GM21576 (cell line): ENCODE measurements around the gene PHYKPL.

ENCODE experiments used
- ATAC-seq: cut with Tn5 transposase; IDR thresholded peaks from one replicate; pipeline ENCODE4 v1.9.1; 2021; ENCODE audit warnings: mild to moderate bottlenecking, moderate library complexity; ENCODE audit not compliant: unreplicated experiment

PHYKPL gene

GRCh38 chr5:178192787-178193186 is 39.8 kb downstream of the PHYKPL start:
- ATAC-seq, result no peak

DNA sequence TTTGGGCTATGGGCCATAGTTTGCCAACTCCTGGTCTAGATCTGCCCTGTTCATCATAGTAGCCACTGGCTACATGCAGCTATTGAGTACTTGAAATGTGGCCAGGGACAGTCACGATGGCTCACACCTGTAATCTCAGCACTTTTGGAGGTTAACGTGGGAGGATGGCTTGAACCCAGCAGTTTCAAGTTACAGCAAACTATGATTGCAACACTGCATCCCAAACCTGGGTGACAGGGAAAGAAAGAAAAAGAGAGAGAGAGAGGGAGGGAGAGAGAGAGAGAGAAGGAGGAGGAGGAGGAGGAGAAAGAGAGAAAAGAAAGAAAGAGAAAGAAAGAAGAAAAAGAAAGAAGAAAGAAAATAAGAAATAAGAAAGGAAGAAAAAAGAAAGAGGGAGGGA is 40.4 kb downstream of the PHYKPL start:
- no peak for ATAC-seq

- no peak for ATAC-seq
Measured at GRCh38 chr5:178191661-178192060, 40.9 kb downstream of the PHYKPL start.

DNA sequence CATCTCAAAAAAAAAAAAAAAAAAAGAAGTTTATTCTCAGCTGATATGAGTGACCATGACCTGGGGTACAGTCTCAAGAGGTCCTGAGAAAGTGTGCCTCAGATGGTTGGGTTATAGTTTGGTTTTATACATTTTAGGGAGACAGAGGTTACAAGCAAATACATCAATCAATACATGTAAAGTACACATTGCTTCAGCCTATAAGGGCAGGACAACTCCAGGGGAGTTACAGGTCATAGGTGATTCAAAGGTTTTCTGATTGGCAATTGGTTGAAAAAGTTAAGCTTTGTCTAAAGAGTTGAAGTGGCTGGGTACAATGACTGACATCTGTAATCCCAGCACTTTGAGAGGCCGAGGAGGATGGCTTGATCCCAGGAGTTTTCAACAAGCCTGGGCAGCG is 43.2 kb downstream of the PHYKPL start:
- ATAC-seq, result no peak

GRCh38 chr5:178187014-178187413 is 45.6 kb downstream of the PHYKPL start, which contains the start of gene GMCL2:
Gene GMCL2 (minus strand): TSS chr5:178187371. CDS start chr5:178187299, 72 bp downstream.
- no peak for ATAC-seq

DNA sequence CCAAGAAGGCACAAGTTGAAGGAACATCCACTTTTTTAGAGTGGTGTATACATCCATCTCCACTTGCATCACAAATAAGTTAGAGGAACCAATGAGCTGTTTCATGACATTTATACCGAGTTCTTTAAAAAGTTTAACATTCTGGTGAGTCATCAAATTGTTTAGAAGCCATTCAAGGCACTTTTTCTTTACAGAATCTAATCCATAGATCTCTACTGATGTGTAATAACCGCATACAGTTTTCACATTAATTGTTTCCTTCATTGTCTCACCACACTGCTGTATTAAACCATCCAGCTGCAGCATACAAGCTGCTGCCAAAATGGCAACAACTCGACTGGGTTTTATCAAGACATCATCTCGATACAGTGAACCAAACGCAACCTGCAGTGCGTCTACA is 46.2 kb downstream of the PHYKPL start:
- no peak for ATAC-seq

DNA sequence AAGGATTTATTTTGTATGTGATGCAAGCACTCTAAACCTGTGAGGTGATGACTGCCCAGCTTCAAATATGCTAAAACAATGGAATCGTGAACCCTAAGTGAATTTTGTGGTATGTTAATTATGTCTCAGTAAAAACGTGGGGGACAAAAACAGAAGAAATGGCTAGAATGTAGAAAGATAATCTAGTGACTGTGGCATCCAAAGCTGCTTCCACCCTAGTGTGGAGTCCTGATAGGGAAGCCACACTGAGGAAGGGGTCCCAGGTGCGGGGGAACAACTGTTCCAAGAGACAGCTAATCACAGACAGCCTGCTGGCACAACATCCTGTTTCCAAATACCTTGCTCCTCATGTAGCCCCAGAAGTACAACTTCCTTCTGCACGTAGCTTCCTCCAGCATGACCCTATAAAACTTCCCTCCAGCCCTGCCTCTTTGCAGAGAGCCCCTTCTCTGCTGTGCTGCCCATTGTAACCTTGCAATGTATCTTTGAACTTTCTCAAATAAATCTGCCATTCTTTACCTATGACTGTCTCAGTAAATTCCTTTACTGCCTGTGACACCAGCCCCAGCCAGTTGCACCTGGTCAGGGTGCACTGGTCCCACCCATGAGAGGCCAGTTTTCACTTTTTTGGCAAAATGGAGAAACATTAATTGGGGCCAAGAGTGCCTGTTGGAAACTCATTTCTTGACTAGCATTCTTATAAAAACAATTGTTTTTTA is 50.3 kb downstream of the PHYKPL start:
- no peak for ATAC-seq

DNA sequence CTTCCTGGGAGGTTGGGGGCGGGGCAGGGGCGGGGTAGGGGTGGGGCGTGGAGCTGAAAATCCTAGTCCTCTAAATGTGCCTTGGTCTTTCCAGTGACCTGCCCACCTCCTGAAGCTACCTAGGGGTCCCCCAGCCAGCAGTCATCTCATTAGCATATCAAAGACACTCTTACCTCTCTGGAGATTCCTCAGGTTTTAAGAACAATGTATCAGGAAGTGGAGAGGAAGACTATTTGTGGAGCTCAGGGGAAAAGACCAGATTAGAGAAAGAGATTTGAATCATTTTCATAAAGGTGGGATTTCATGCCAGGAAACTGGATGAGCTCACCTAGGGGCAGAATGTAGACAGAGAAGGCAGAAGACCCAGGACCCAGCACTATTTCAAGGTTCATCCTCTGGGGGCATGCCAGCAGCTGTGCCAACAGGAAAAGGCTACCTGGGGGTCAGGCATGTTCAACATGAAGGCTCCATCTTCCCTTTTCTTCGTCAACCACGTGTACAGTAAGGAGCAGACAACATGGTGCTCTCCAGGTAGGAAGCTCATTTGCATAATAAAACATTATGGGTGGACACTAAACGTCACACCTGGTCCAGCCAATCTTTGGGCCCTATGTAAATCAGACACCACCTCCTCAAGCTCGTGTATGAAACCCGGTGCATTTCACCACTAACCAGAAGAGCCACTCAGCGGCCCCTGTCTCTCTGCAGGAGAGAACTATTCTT is 52.3 kb downstream of the PHYKPL start:
- ATAC-seq, result no peak

- no peak for ATAC-seq
Measured at GRCh38 chr5:178177569-178177968, 55.0 kb downstream of the PHYKPL start.

DNA sequence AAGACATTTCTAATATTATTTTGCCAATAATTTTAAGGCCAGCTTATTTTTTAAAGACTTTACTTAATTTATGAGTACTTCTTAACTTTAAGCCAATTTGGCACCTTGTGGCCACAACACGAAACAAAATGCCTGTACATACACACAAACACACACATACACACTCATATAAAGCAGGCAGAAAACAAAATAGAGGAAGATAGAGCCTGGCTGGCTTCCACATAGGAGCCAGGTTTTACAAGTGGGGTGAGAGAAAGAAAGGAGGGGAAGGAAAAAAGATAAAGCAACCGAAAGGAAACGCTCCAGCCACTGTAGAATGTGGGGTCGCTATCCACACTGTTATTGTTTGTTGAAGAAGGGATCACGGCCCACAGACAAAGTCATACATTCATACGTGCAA is 55.8 kb downstream of the PHYKPL start:
- no peak for ATAC-seq

- no peak for ATAC-seq
Measured at GRCh38 chr5:178174456-178174855, 58.1 kb downstream of the PHYKPL start.

DNA sequence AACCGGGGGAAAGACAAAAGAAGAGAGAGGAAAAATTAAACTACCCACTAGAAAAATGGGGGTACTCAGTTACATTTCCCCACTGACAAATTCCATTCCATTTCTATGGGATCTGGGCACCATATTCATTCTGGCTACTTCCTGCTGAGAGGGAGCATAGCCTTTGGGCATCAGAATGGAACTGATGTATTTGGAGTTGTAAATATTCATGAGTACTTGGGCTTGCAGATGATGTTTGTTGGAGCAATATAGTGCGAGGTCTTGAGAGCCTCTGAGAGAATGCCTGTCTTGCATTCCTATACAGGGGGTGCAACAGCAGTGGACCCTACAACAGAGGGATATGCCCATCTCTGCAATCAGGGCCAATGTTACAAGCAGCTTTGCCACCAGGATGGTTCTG is 62.1 kb downstream of the PHYKPL start:
- ATAC-seq, result no peak

- no peak for ATAC-seq
Measured at GRCh38 chr5:178165581-178165980, 67.0 kb downstream of the PHYKPL start.

DNA sequence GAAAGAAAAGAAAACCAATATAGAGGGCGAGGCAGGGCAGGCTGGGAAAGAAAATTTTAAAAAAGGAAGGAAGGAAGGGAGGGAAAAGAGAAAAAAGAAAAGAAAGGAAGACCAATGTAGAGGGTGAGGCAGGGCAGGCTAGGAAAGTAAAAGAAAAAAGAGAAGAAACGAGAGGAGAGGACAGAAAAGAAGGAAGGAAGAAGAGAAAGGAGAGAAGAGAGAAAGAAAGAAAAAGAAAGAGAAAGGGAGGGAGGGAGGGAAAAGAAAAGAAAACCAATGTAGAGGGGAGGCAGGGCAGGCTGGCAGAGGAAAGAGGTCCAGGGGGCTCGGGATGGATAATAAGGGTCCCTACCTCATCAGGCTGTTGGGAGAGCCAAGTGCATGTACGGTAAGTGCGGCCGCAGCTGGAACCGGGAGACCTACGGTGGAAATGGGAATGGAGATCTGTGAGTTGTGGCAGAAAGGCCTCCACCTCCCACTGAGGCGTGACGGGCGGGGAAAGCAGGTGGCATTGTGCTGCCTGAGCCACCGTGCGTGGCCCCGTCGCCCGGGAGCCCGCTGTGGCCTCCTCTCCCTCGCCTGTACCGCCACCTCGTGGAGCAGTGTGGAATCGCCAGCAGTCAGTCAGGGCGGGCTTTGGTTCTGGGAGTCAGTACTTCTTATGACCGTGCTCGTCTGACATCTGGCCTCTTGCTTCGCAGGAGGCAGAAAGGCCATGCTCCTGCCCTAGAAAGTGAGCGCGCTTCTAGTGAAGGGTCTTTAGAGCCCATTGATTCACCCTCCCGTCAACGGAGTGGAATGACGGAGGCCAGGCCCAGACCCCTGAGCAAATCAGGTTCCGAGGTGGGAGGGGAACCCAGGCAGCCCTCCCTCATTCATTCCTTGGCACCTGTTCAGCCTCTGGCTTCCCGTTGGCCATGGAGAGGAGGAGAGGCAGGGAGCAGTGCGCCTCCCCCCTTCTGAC is 68.5 kb downstream of the PHYKPL start:
- peak; percentile 91 for ATAC-seq

DNA sequence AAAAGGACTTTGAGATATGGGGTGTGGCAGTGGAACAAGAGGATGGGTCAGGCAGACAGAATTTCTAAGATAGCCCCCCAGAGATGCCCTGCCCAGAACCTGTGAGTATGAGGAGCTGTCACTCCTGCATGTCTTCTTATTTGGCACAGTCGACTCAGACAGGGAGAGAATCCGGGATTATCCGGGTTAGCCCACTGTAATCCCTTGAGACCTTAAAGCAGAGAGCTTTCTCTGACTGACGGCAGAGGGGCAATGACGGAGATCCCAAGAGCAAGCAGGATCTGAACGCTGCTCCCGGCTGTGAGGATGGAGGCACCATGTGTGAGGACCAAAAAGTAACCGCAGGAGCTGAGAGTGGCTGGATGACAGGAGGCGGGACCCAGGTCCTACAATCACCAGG is 70.1 kb downstream of the PHYKPL start:
- ATAC-seq, result no peak

DNA sequence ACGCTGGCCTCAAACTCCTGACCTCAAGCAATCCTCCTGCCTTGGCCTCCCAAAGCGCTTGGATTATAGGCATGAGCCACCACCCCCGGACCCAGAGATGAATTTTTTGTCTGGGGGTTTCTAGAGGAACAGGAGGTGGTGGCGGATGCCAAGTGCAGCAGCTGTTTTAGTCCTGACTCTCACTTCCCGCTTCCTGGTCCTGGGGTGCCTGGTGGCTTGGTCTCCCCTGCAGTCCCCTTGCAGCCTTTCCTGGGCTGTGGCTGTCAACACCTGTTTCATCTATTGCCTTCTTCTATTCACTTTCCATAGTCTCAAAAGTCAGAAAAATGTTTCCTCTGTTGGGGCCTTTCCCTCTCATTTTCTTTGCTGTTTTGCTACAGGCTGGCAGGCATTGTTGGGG is 72.4 kb downstream of the PHYKPL start:
- ATAC-seq, result no peak
